Dermis microvascular lymphatic vessel endothelial cell (primary cell): ENCODE data around the gene DAW1. TPM values are rescaled to one million over a fixed set of nuclear protein-coding genes. Genes with fewer than 3 reads are reported as not detected.
"Not testable (repeated sequence)": the region's sequence is repeated elsewhere in the genome, so short reads cannot be mapped to it uniquely, and the experiment has no call there.

ENCODE experiments used
- DNase-seq, 2 donors: peaks; one replicate each; pipeline versions ENCODE4 v3.0.0 to v3.0.0-alpha.2; 2010; ENCODE audit warnings: low read depth in 2 of 2
- total RNA-seq: library from RNA; depleted of rRNA; stranded (reverse); fragments of >200 nt; gene quantifications from 2 replicates; pipeline ENCODE4 v1.2.1, GENCODE V29; 2014

Gene DAW1
- total RNA-seq, 1 donor from 2014 or later: not detected

DNA sequence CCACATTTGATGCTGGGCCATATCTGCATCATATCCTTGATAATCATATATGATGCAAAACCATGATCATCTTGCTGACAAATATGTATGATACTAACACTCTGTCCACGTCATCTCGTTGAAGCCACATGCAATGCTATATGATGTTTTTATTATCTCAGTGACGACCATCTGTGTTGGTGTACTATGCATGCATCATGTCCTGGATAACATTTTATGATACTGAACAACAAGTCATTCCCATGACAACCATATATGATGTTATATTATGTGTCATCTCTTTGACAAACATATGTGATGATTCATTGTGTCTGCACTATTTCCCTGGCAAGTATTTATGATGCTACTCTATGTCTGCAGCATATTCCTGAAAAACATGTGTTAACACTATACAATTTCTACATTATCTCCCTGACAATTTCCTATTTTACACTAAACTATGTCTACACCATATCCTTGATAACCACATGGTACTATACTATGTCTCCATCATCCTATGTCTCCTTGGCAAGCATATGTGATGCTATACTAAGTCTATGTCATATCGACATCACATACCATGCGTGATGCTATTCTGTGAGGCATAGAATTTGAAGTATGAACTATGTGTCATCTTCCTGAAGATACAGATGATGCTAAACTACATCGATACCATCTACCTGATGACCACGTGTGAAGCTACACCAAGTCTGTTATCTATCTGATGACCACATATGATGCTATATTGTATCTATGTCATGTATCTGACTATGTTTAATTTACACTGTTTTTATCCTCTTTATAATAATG lies 37.0 kb downstream of the DAW1 start:
- DNase-seq: no peak

DNA sequence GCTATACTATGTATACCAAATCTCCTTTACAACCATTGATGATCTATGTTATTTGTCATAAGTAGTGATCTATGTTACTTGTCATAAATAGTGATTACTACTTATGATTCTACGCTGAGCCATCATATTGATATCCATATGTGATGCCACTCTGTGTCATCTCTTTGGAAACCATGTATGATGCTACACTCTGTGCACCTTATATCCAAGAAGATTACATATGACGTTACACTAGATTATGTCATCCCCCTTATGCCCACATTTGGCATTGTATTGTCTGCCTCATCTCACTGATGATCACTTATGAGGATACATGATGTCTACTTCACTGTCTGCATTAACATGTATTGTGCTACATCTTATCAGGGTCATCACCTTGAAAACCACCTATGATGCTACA lies 42.9 kb downstream of the DAW1 start:
- DNase-seq: no peak

DNA sequence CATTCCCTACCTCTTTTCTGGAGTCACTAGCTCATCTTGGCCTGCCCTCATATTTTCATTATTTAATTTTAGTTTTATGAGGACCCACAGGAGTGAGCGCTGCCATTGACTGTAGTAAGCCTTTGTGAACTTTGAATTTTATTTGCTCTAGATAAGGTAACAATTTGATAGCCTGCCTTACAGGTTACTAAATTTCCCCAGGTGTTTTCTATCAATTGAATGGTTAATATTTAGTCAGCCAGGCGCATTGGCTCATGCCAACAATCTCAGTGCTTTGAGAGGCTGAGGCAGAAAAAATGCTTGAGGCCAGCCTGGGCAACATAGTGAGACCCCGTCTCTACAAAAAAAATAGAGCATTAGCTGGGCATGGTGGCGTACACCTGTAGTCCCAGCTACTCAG lies 50.2 kb downstream of the DAW1 start:
- no peak for DNase-seq

DNA sequence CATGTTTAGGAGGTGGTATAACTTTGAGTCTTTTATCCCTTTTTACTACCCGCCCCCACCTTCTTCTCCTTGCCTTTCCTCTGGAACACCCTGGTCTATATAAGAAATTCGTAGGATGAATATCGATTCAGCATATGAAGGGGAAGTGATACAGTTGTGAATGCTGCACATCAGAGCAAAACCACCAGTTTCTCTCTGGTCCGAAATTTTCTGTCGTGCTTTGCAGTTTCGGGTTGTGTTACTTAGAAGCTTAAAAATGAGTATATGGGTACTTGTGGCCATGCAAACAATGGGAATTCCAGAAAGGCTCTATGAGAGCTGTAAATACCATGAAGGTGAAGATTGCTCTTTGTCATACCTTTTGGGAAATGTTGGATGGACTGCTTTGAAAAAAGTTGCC lies 60.6 kb downstream of the DAW1 start:
- no peak for DNase-seq

DNA sequence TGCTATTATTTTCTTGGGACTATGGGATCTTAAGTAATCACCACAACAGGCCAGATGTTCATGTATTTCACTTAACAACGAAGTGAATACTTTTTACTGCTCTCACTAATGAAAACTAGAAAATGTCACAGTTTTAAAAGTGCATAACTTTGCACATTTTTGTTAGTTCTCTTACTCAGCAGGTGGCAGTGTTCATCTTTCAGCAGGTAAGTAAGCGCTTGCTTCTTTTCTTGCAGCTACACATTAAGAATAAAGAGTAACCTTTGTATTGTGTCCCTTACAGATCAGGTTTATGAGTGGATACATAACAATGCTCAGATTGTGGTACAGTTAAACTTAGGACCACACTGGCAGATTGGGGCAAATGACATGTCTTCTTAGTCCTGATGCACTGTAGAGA lies 61.0 kb downstream of the DAW1 start:
- no peak for DNase-seq

DNA sequence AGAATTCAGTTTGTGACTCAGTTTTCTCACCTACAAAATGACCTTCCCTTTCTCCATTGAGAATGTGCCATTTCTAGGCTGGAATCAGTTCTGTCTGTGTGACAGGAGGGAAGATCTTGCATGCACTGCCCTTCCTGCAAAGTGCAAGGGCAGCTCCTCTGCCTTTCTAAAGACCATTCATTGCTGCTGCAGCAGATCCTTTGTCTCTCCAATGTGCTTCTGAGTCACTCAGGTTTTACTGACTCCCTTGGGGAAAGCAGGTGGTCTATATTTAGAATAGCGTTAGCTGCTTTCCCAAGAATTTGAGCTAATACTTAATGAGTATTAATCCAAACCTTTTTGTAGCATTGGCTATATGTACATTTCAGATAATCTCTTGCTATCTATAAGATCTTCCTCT lies 62.5 kb downstream of the DAW1 start:
- DNase-seq: no peak

DNA sequence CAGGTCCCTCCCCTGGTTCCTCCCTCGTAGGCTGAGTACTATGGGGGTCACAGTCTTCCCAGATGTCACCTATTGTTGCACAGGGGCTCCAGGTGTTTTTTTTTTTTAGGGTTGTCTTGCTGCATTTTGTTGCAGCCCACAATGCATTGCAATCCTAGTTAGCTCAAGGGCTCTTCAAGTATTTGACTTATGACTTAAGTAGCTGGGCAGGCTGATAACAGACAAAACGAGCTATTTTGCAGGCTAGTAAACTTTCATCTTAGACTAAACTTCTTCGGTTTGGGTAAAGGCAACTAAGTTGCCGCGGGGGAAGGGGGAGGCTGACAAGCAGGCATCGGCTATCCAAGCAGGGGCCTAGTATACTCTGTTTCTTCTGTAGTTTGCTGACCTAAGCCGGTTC lies 64.8 kb downstream of the DAW1 start:
- DNase-seq: not testable (repeated sequence)

DNA sequence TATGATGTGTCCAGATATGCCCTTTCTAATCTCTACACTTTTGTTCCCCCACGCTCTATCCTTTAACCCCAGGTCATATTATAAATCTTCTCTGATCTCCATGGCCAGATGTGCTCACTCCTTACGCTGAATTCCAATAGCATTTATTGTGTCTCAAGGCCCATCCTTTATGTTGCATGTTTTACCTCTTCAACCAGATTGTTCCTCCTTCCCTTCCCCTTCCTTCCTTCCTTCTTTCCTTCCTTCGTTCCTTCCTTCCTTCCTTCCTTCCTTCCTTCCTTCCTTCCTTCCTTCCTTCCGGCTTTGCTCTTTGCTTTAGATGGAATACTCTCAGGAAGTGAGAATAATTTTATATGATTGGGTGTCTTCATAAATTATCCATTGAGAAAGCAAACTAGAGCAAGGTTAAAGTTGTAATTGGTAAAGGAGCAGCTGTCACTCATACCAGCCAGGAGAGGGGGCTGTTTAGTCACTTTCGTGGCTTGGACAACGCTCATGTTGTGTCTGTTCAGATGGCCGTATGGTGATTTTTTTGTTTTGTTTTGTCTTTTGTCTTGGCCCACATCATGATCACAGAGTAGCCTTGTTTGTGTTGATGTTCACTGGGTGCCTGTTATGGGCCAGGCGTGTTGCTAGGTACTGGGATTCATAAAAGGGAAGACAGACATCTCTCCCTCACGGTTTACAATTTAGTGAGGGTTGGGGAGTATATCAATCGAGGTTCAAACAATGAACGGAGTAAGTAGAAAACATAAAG lies 68.0 kb downstream of the DAW1 start:
- peak in 1 of 2 donors; percentile 48 for DNase-seq

DNA sequence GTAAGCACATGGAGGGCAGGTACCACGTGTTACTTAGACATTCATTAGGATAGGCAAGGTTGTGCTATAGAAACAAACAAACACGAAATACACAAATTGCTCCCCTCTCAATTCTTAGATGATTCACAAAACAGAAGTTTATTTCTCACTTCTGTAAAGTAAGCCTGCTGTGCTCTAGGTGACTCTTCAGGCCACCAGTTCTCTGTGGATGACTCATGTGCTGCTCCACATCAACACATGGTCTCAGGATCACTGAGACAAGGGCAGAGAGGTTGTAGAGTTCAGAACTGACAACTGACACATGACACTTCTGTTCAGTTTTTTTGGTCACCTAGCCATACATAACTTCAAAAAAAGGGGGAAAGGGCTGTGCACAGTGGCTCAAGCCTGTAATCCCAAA lies 70.6 kb downstream of the DAW1 start:
- DNase-seq: no peak

DNA sequence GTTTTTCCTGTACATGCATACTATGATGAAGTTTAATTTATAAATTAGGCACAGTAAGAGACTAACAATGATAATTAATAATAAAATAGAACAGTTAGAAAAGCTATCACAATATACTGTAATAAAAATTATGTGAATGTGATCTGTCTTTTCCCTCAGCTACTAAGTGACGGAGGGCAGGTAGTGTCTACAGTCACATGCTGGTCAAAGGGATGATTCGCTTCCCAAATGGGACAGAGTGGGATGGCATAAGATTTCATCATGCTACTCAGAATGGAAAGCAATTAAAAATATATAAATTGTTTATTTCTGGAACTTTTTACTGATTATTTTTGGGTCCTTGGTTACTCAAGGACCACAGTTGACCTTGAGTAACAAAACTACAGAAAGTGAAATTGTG lies 71.5 kb downstream of the DAW1 start:
- no peak for DNase-seq

DNA sequence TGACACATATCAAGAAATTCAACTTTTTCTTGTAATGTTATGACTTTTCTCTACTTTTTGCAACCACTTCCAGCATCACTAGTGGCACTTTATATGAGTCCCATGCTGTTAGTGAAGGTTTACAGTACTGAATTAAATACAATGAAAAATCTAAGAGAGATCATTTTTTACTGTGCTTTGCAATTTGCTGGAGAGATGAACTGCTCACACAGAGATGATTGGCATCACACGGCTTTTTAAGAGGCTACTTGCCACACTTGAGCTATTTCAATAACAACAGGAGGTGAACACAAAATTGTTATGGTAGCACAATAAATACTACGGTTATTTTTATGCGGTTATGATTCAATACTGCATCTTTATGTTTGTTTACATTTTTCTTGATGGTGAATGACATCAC lies 88.9 kb downstream of the DAW1 start:
- no peak for DNase-seq

DNA sequence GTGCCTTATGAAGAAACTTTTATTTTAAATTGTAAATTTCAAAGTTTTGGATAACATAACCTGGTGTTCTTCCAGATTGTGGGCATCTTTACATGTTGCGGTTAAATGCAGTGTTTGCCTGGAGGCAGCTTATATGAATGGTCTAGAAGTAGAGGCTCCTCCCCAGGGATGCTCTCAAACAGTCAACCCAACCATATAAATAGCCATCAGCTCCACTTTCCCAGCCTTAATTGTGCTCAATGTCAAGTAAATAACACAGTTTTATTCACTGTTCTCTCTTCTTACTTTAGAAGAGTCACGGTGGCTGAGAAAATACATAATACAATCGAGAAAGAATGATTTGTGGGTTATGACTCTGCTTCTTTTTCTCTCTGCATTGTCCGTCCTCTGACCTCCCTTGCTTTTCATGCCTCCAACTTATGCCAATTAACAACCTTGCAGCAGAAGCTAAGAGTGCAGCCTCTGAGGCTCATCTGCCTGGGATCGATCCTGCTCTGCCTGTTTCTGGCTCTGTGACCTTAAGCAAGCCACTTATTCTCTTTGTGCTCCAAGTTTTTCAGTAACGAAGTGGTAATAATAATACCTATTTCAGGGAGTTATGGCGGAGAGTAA lies 100.3 kb downstream of the DAW1 start:
- no peak for DNase-seq

DNA sequence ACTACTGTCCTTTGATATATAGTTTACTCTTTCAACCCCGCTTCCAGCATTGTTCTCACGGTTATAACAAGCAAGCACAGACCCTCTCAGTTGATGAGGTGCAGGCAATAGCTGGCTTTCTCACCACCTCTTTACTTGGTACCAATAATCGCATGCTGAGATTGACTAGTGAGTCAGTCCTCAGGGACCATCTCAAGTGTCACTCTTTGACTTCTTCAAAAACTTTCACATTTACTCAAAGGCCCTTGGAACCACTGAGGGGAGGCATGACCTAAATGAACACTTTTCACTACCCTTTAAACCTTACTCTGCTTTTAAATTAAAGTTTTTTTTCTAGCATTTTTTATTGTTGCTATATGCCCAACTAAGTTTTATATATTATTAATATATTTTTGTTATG lies 101.8 kb downstream of the DAW1 start:
- no peak for DNase-seq

Other genes starting within 250 kb of the DAW1 start
- not detected in 2 replicates for gene SCYGR5, start 204.8 kb upstream of the DAW1 start, total RNA-seq
- gene SLC19A3, start 153.6 kb upstream of the DAW1 start, total RNA-seq: under 0.01 and 0.13 TPM in 2 replicates
- not detected in 2 replicates for gene SCYGR6, start 146.9 kb upstream of the DAW1 start, total RNA-seq
- gene SCYGR7, start 143.3 kb upstream of the DAW1 start, total RNA-seq: not detected in 2 replicates
- gene SCYGR8, start 125.7 kb upstream of the DAW1 start, total RNA-seq: not detected in 2 replicates
- gene CCL20, start 57.8 kb upstream of the DAW1 start, total RNA-seq: 0.89 and 3.3 TPM in 2 replicates